GM18520 (cell line): Measurements from ENCODE around the gene PGLYRP4.

ENCODE experiments used
- ATAC-seq: cut with Tn5 transposase; IDR thresholded peaks from one replicate; pipeline ENCODE4 v1.9.1; 2021; ENCODE audit not compliant: unreplicated experiment

The PGLYRP4 gene

DNA sequence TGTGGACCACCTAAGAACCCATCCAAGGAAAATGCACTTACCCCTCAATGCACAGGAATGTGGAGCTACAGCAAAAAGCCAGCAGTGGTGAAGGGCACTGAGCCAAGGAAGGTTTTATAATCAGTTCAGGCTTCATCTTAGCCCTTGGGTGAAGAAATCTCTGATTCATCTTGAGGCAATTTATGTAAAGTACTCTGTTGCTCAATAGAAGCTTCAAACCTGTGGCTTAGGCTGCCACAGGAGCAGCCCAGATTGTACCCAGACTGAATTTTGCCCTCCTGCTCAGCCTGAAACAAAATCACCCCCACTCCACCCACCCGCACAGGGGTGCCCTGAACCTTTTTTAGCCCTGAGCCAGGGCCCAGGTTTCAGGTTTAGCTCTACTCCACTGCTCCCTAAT lies 26.9 kb upstream of the PGLYRP4 start, which contains the start of gene S100A12:
Gene S100A12 (minus strand): TSS at position 111 of the 400 bp plus-strand sequence. CDS start 1,029 bp downstream, outside the sequence.
- no peak for ATAC-seq

GRCh38 chr1:153374071-153374470 lies 25.4 kb upstream of the PGLYRP4 start:
- no peak for ATAC-seq

- ATAC-seq, result no peak
Measured at GRCh38 chr1:153372571-153372970, 23.9 kb upstream of the PGLYRP4 start.

GRCh38 chr1:153371231-153371630 lies 22.6 kb upstream of the PGLYRP4 start:
- ATAC-seq, result no peak

- ATAC-seq, result no peak
Measured at GRCh38 chr1:153370146-153370545, 21.5 kb upstream of the PGLYRP4 start.

GRCh38 chr1:153368495-153368894 lies 19.9 kb upstream of the PGLYRP4 start:
- no peak for ATAC-seq

GRCh38 chr1:153367090-153367489 lies 18.4 kb upstream of the PGLYRP4 start:
- no peak for ATAC-seq

- no peak for ATAC-seq
Measured at GRCh38 chr1:153366261-153366660, 17.6 kb upstream of the PGLYRP4 start.

- ATAC-seq, result no peak
Measured at GRCh38 chr1:153365696-153366095, 17.1 kb upstream of the PGLYRP4 start.

- ATAC-seq, result no peak
Measured at GRCh38 chr1:153364766-153365666, 16.4 kb upstream of the PGLYRP4 start.

GRCh38 chr1:153364156-153364555 lies 15.5 kb upstream of the PGLYRP4 start:
- ATAC-seq, result no peak

DNA sequence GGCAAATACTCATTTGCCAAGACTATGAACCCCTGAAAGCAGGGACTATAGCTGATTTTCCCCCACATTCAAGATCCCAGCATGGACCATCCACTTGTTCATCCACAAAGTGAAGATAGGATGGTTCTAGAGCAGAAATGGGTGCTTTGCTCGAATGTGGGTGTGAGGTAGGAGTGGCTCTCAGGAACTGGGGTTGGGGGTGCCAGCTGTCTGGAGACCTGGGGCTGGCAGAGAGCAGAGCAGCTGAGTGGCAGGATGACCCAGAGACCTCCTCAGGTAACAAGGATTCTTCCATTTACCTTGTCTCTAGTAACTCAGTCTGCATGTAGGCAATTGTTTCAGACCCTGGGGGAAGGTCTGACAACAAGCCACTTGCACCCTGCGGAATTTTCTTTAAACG lies 15.0 kb upstream of the PGLYRP4 start:
- ATAC-seq, result no peak

- no peak for ATAC-seq
Measured at GRCh38 chr1:153362187-153362775, 13.6 kb upstream of the PGLYRP4 start.

DNA sequence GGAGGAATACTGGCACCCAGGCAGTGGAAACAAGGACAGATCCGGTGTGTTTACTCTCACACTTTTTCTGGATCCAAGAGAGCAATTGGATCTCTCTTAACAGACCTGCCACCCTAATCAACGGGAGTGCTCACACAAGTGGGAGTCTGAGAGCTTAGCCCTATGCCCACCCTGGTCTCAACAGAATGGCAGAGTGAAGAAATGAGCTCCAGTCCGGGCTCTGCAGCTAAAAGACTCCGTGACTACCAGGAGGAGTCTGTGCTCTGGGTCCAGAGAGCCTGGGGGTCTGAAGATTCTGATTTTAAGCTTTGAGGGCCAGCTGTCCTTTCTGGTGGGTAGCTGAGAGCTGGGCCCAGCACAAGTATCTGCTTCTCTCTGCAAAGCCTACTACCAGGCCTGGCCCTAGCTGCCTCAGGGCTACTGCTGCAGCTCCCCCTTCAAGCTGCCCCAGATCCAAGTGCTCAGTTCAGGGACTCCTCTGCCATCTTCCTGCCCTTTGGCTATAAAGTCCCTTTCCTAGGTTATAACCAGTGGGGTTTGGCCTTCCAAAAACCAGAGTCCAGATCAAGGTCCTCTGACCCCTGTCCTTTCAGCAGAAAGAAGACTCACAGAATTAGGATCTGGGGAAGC lies 13.0 kb upstream of the PGLYRP4 start:
- ATAC-seq, result no peak

DNA sequence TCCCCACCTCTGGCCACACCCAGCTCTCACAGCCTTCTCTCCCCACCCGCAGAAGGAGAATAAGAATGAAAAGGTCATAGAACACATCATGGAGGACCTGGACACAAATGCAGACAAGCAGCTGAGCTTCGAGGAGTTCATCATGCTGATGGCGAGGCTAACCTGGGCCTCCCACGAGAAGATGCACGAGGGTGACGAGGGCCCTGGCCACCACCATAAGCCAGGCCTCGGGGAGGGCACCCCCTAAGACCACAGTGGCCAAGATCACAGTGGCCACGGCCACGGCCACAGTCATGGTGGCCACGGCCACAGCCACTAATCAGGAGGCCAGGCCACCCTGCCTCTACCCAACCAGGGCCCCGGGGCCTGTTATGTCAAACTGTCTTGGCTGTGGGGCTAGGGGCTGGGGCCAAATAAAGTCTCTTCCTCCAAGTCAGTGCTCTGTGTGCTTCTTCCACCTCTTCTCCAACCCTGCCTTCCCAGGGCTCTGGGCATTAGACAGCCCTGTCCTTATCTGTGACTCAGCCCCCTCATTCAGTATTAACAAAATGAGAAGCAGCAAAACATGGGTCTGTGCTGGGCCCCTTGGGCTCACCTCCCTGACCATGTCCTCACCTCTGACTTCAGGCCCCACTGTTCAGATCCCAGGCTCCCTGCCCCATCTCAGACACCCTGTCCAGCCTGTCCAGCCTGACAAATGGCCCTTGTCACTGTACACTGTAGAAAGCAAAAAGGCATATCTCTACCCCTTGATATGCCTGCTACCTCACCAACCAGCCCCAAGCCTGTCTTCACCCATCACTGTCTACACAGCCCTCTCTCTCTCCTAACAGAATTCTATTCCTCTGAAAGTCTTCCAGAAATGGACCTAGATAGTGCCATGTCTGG lies 12.2 kb upstream of the PGLYRP4 start:
- no peak for ATAC-seq

- ATAC-seq, result no peak
Measured at GRCh38 chr1:153360190-153360589, 11.5 kb upstream of the PGLYRP4 start.

DNA sequence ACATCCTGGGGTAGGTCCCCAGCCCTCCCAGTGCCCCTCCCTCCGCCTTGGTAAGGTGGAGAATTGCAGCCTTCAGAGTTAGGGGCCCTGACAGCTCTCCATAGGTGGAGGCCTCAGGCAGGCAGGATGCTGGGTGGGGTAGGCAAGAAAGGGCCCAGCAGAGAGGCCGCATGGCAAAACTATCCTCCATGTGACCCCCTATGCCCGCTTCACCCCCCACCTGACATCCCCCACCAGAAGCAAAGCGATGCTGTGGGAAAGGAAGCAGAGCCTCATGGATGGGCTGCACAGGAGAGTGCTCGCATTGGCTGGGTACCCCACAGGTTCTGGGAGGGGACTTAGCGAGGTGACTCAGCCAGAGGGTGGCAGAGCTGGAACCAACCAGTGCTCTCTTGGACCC lies 10.6 kb upstream of the PGLYRP4 start:
- ATAC-seq, result no peak

- no peak for ATAC-seq
Measured at GRCh38 chr1:153358691-153358975, 10.0 kb upstream of the PGLYRP4 start.

GRCh38 chr1:153357853-153358690 lies 9.4 kb upstream of the PGLYRP4 start, which contains the start of gene S100A9:
Gene S100A9 (plus strand): TSS chr1:153357854. CDS start chr1:153358284, 430 bp downstream.
- no peak for ATAC-seq
